Ovary (tissue), 9 donors: ENCODE data around the gene CDH11. TPM values are rescaled to one million over a fixed set of nuclear protein-coding genes. Genes with fewer than 3 reads are reported as not detected.
A peak's percentile ranks its signal among the peaks of the same experiment; 100 is the strongest.

Experiments
- DNase-seq, 5 donors: peaks; one replicate each; pipeline ENCODE4 v3.0.0-alpha.2; 2019 to 2020
- H3K27ac ChIP-seq, 2 donors: fragments of 200-600 bp; one replicate each; pipeline versions ENCODE4 v1.5.1 to v1.8.0; 2019 to 2022
- H3K27me3 ChIP-seq: fragments of 200-600 bp; one replicate; pipeline ENCODE4 v1.8.0; 2022
- H3K36me3 ChIP-seq: fragments of 200-600 bp; sonication (generic); one replicate; pipeline ENCODE4 v1.5.1; 2019
- H3K4me1 ChIP-seq: one replicate; pipeline ENCODE4 v1.8.1; 2013; ENCODE audit warnings: mild to moderate bottlenecking, moderate library complexity; ENCODE audit not compliant: insufficient read depth
- H3K4me3 ChIP-seq: fragments of 200-600 bp; sonication (generic); one replicate; pipeline ENCODE4 v1.5.1; 2017
- H3K9me3 ChIP-seq, 2 donors: fragments of 200-600 bp in 1 of 2; sonication (generic) in 1 of 2; one replicate each; pipeline versions ENCODE4 v1.5.1 to v1.8.1; 2013 to 2019; ENCODE audit warnings: mild to moderate bottlenecking in 1 of 2, moderate library complexity in 1 of 2
- CTCF ChIP-seq, 3 donors: fragments of 450-650 bp in 2 of 3; fragments of 200-600 bp in 1 of 3; IDR thresholded peaks; one replicate each; pipeline versions ENCODE4 v1.5.1 to v1.8.0; 2016 to 2022; ENCODE audit warnings: antibody characterized with exemption in 3 of 3, mild to moderate bottlenecking in 1 of 3
- EP300 ChIP-seq: sonication (generic); formaldehyde crosslinking; IDR thresholded peaks from one replicate; pipeline ENCODE4 v1.6.1; 2017; ENCODE audit warnings: antibody characterized with exemption
- POLR2A ChIP-seq: fragments of 450-650 bp; IDR thresholded peaks from one replicate; pipeline ENCODE4 v1.6.1; 2017; ENCODE audit warnings: antibody characterized with exemption, mild to moderate bottlenecking, moderate library complexity
- WGBS, 3 donors: extraction: QIAGEN DNeasy Blood & Tissue Kit in 1 of 3; methylation state at CpG; one replicate each; pipeline versions ENCODE4 v1.1.5 to v1.1.7; 2013 to 2017; 5-methylcytosine and 5-hydroxymethylcytosine counted together
- intact Hi-C, 4 donors: fragments of 100-400 bp; cut with DNase I; formaldehyde crosslinking; loops; one replicate each; pipeline versions ENCODE4 v1.11.0 to v1.15.1; 2022 to 2023
- polyA plus RNA-seq, 2 donors: library from polyadenylated mRNA; stranded (reverse); fragments of 200-250 nt in 1 of 2; fragments of 350-450 nt in 1 of 2; fragmentation: Illumina TruSeq in 1 of 2; extraction: RNeasy Lipid Tissue Mini Kit (QIAGEN cat#74804) in 1 of 2; gene quantifications; one replicate each; pipeline ENCODE4 v1.2.3, GENCODE V29; 2013 to 2014
- total RNA-seq, 7 donors: library from RNA; depleted of rRNA in 2 of 7; stranded (reverse); fragments of >200 nt in 2 of 7; fragmentation: NEBNext Ultra II Directional in 3 of 7; extraction: Animal tissue kit (Norgen Biotek cat#: 25700) in 3 of 7; gene quantifications; one replicate each; pipeline versions ENCODE4 v1.1.0 to v1.2.4, GENCODE V29; 2016 to 2023
- donor health status: DM: no; HTN: no; CAD: no; lungs with moderate emphysema.
- donor health status: DM: no; HTN: no; CAD: no.
- donor health status: Bipolar disorder and iron deficiency.
- donor health status: DM: yes; HTN: yes; CAD: no.
- donor health status: DM: no; HTN: no; CAD: no.
- donor health status: DM: yes; HTN: yes; CAD: no.

CDH11 gene
- total and polyA plus RNA-seq, 9 donors: 118 to 858 (median 478) TPM

GRCh38 chr16:65122724-65123395 lies 997 bp upstream of the CDH11 start:
- intact Hi-C loops: loop anchor here in 2 of 4 donors (2.0 to 10.0 kb wide), 5 partner anchors 52 to 1144 kb away; no protein-coding TSS in a partner anchor
- WGBS, 3 donors: 1% methylated on average over 48 of the region's 48 CpGs
- Histone ChIP-seq H3K36me3 (no peaks in the 10 kb centered on the region), H3K27me3 (no peaks in the 10 kb centered on the region), H3K4me1 (no peaks in the 10 kb centered on the region), H3K9me3 (no peaks in the 10 kb centered on the region), H3K4me3 (peak overlapping the region; percentile 59), H3K27ac (peak overlapping the region; percentile 91 to 100)
- peak; percentile 88 to 92 (median 91) for DNase-seq
- TF ChIP-seq CTCF (IDR thresholded peaks at IDR 0.05): no peak
- no peak for TF ChIP-seq EP300
- peak; percentile 84 for TF ChIP-seq POLR2A

GRCh38 chr16:65120831-65121721 lies 787 bp downstream of the CDH11 start:
- Histone ChIP-seq H3K4me1 (peaks cover 3% of the 10 kb centered on the region), H3K27ac (peak overlapping the region; percentile 91 to 100), H3K4me3 (peak overlapping the region; percentile 59), H3K27me3 (no peaks in the 10 kb centered on the region), H3K36me3 (no peaks in the 10 kb centered on the region), H3K9me3 (no peaks in the 10 kb centered on the region)
- 0 to 1% (median 0%) methylated on average over 57 to 68 of the region's 68 CpGs for WGBS, 3 donors
- intact Hi-C loops: loop anchor here in 2 of 4 donors (5.0 to 10.0 kb wide), 4 partner anchors 54 to 1144 kb away; no protein-coding TSS in a partner anchor
- TF ChIP-seq POLR2A (no peak), EP300 (no peak), CTCF (IDR thresholded peaks at IDR 0.05) (no peak)
- peak; percentile 42 to 69 (median 63) for DNase-seq

GRCh38 chr16:65120461-65120830 lies 1.4 kb downstream of the CDH11 start:
- TF ChIP-seq CTCF (IDR thresholded peaks at IDR 0.05) (no peak), EP300 (no peak), POLR2A (no peak)
- H3K4me3 ChIP-seq: peak overlapping the region; percentile 59
- peaks cover 3% of the 10 kb centered on the region for H3K4me1 ChIP-seq
- intact Hi-C loops: loop anchor here in 2 of 4 donors (5.0 to 10.0 kb wide), 4 partner anchors 54 to 1144 kb away; no protein-coding TSS in a partner anchor
- WGBS, 3 donors: 0 to 6% (median 1%) methylated on average over 18 of the region's 18 CpGs
- no peaks in the 10 kb centered on the region for H3K36me3 ChIP-seq
- peak overlapping the region; percentile 91 to 100 for H3K27ac ChIP-seq
- H3K9me3 ChIP-seq: no peaks in the 10 kb centered on the region
- no peaks in the 10 kb centered on the region for H3K27me3 ChIP-seq
- DNase-seq: no peak

- no peaks in the 10 kb centered on the region for H3K9me3 ChIP-seq
- H3K4me1 ChIP-seq: peaks cover 3% of the 10 kb centered on the region
- peak overlapping the region; percentile 59 for H3K4me3 ChIP-seq
- peak overlapping the region; percentile 91 to 100 for H3K27ac ChIP-seq
- 1 to 3% (median 1%) methylated on average over 11 of the region's 11 CpGs for WGBS, 3 donors
- H3K36me3 ChIP-seq: no peaks in the 10 kb centered on the region
- TF ChIP-seq CTCF (IDR thresholded peaks at IDR 0.05) (no peak), EP300 (no peak), POLR2A (no peak)
- DNase-seq: peak; percentile 48 to 64 (median 53)
- intact Hi-C loops: loop anchor here in 3 of 4 donors (5.0 to 10.0 kb wide), 5 partner anchors 55 to 1145 kb away; no protein-coding TSS in a partner anchor
- no peaks in the 10 kb centered on the region for H3K27me3 ChIP-seq
Measured at GRCh38 chr16:65119901-65120401, 1.9 kb downstream of the CDH11 start.
